Epidermal melanocyte (primary cell): ENCODE results near the gene FADS3.

ENCODE experiments used
- DNase-seq: peaks from one replicate; pipeline ENCODE4 v3.0.0; 2011; ENCODE audit warnings: low spot score; ENCODE audit not compliant: insufficient read length

Gene FADS3

DNA sequence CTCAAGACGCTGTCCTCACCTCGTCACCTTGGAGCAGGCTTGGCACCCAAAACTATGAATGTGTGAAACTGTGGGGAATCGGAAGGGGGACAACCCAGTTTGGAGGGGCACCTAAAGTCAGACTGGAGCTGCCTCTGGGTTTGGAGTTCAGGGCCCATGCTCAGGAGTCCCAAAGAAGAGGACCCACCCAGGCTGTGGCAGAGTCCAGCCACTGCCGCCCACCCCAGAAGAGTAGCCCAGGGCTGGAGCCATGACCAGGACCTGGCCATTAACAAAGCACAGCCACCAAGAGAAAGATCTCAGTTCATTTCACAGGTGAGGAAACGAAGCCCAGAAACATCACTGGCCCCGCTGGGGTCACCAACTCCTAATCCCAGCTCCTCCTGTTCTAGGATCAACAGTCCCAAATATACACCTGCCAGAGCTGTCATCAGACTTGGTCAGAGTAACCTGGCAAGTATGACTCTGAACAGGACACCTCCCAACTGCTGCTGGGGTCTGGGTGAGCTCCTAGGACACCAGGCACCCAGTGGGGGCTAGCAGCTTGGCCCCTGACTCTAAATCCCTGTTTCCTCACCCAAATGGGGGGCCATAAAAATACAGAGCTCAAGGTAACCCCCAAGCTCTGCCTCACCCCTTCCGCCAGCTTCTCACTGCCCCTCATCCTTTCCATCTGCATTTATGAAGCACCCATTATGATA, 23.3 kb upstream of the FADS3 start:
- DNase-seq, result peak; percentile 11

DNA sequence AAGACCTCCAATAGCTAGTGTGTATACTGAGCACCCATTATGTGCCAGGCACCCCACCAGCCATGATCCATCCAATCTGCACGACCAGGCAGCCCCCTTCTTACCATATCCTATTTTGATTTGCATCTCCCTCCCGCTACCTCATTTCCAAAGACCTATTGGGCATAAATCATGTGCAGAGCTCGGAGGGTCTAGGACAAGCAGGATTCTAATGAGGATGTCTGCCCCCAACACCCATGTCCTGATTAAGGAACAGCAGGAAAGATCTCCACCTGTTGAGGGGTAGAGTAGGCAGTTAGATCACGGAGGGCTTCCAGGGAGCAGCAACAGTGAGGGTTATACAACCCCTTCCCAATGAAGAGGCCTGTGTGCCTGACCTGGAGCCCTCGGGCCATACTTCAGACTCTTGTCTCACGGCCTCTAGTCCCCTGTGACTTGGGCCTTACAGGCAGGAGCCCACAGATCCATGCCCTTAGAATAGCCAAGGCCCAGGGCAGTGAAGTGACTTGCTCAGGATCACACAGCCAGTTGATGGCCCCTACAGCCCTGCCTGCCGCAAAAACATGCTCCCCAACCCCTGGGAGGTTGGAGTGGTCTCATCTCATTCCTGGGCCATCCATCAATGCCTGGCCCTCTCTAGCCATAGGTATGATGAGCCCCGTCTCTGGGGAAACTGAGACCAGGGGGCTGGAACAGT, 22.5 kb upstream of the FADS3 start:
- no peak for DNase-seq

DNA sequence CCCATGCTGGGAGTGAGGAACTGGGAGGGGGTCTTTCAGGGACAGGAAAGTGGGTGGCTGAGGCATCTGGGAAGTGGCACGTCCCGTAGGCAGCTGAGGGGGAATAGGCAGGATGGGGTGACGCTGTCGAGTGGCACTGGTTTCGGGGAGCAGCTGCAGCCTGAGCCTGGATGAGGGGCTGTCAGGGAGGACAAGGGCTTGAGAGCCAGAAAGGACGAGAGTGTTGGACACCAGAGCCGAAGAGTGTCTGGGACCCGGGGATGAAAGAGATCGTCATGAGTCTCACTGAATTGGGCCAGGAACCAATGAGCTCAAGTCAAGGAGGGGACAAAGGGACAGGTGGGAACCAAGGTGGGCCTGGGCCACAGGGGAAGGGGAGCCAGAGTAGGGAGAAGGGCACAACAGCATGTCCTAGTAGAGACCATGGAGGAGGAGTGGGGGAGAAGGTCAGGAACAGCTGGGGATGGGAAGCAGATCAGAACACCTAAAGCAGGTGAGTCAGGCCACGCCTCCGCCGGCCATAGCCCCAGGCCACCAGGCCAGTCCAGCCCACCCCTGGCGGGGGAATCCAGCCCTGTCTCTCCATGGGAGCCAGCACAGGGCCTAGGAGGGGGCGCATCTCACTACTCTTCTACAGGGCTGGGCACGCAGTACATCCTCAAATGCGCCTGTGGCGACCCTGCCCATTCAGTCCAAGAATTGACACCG, 21.8 kb upstream of the FADS3 start:
- no peak for DNase-seq

DNA sequence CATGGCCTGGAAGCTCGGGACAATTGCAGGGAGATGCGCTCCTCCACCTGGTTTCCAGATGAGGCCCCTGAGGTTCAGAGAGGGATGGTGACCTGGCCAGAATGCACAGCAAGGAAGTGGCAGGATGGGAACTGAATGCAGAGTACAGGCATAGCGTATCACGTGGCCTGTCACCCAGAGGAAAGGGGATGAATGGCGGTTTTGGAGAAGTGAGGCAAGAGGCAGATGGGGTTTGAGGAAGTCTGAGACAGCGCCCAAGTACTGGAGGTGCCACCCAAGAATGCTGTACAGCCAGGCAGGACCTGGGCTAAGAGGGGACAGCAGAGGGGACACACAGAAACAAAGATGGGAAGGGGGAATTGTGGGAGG, 21.2 kb upstream of the FADS3 start:
- peak; percentile 10 for DNase-seq

DNA sequence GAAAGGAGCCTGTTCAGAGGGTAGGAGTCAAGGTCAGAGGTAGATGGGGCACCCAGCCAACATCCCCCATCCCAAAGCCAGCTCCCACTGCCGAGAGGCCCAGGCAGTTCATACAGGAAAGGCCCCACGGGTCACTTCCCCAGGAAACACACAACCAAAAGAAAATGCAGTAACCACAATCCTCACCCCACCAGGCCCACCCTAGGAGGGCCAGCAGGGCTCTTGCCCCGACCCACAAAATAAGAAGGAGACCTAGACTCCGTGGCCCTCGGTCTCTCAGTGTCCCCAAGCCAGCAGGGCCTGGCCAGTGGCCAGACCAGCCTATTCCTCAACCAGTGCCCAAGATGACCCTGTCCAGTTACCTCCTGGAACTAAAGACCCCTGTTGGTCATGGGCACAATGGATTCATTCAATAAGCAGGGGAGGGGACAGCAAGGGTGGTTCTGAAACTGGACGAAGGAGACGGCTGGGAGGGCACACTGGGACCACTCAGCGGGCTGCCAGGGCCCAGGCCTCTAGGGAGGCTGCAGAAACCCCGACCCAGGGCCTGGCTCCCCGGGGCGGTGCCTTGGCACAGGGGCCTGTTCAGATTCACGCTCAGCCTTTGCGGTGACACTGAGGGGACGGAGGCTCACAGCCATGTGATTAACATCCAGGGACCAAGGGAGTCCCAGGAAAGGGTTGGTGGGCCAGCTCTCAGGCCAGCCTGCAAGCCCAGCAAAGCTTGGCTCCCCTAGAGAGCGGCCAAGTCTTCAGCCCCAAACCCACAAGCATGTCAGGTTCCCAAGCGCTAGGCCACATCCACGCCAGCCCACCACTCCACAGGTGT, 20.6 kb upstream of the FADS3 start:
- DNase-seq, result peak; percentile 14

DNA sequence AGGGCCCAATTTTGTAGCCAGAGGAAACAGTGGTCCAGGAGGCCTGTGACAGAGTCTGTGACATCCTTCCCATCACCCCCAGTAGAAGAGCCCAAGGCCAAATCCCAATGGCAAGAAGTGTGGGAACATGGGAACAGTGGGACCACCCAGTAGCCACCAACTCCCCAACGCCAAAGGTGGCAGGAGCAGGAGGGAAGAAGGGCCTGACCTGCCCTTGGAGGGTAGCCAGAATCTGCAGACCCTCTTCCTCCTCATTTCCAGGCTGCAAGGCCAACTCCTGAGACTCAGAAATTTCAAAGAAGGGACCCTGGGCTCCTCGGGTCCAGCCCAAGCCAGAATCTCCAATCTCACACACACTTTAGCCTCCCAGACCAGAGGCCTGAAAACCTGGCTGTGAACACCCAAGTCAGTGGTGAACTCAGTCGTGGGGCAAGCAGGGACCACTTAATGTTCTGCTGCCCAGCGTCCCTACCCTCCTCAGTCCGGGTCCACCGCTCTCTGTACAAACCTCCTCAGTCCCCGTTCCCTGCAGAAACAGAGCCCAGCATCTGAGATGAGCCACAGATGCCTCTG, 19.9 kb upstream of the FADS3 start:
- no peak for DNase-seq

DNA sequence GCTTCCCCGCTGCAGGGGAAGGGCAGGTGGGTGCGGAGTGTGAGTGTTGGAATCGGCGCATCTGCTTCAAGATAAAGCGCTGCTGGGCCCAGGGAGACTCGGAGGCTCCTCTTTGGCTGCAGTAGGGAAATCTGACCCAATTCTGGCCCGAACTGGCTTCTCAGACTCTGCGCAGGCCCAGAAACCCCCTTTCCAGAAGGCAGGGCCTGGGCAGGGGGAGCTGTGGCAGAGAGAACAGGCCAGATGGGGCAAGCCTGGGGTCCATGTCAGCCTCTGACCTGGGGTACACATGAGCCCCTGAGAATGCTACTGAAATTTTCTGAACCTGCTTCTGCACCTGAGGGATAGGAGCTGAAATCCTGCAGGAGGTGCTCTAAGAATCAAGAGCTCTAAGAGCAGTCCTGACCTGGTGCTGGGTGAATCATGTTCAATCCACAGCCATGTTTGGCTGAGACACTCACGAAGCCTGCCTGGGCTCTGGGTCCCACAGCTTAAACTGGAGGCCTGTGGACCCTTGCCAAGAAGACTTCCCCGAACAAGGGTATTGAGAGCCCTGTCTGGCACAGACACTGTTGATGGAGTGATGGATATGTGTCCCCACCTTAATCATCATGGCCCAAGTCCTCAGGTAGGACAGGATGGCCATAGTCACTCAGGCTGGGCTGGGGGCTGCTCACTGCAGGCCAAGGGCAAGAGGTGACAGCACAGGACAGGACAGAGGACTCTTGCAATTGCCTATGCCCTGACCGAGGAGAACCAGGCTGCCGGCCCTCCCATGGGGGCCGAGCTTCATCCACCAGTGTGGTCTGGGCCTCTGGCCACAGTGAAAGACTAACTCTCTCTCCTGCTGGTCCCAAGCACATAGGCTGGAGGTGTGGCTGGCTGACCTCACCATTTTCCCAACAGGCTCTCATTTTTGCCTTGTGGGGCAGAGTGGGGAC, 19.1 kb upstream of the FADS3 start:
- DNase-seq, result no peak

DNA sequence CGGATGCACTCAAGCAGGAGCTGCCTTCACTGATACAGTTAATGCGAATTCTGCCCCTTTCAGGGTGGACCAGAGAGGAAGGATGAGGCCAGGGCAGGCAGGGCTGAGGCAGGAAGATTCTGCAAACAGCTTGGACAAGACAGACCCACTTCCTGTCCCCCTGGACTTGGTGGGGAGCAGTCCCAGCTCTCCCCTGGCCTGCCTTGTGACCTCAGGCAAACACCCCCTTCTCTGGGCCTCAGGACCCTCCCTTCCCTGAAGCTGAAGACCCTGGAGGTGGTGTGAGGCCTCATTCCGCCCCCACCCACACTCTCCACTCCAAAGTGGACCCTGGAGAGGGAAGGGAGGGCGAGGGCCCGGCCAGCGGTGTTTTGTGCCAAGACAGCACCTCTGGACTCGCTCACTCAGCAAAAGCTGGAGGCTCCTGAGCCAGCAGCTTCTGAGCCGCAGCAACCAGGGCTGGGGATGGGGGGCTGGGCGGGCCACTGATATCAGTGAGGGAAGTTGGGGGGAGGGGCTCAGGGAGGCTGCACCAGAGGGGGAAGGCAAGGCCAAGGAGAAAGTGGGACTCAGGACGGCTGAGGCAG, 17.5 kb upstream of the FADS3 start:
- no peak for DNase-seq

DNA sequence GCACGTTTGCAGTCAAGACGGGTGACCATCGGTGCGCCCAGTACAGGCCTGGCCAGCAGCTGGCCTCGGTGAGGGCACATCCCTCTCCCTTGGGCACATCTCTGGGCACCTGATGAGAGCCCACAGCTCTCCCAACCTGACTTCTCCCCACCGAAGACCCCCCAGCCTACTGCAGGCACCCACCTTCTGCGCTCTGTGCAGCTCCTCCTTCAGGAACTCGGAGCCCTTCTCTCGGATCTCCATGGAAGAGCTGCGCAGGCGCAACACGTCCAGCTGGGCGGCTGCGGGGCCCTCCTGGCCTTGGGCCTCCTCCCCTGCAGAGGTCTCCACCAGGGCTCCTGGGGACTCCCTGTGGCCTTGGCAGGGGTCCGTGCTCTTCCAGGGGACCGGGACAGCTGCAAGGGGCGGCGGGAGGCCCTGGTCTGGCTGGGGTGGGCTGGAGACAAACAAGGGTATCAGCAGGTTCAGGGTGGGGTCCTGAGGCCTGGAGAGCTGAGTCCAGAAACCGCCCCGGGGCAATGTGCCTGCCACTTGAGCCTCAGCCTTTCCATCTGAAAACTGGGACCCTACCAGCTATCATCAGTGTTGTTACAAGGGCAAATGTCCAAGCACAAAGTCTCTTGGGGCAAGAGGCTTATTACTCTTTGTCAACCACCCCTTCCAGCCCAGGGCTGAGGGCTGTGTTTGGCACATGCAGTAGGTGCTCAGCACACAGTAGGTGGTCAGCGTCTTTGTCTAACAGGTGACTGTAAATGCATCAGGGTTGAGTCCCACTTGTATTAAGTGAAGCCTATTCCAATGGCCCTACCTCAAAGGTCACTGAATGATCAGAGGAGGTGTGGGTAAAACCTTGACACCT, 16.8 kb upstream of the FADS3 start:
- no peak for DNase-seq

DNA sequence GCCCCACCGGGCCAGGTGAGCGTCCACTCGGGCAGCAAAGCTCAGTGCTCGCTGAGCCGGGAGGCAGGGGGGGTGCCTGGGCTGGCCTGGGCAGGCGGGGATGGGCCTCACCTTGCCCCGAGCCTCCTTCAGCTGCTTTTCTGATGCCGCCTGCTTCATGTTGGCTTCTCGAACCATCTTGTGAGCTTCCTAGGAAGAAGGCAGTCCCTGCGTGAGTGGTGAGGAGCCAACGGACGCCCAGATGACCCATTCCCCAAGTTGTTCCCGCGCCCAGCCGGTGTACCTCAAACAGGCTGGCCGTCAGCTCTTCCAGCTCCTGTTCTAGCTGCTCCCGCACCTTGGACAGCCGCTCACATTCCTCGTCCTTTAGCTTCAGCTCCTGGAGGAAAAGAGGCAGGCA, 15.9 kb upstream of the FADS3 start:
- DNase-seq, result no peak

DNA sequence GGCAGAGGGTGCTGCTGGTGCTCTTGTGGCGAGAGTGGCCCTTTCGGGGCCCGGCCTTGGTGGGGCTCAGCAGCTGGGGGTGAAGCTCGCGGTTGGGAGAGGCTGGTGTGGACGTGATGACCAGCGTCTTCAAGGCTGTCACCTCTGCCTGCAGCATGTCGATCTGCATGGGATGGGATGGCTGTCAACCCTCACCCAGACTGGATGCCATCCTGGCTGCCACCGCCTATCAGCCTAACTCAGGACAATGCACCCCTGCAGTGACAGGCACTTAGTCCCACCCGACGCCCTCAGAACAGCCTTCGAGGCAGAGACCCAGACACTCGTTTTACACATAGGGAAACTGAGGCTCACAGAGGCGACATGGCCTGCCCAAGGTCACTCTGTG, 15.2 kb upstream of the FADS3 start:
- no peak for DNase-seq

DNA sequence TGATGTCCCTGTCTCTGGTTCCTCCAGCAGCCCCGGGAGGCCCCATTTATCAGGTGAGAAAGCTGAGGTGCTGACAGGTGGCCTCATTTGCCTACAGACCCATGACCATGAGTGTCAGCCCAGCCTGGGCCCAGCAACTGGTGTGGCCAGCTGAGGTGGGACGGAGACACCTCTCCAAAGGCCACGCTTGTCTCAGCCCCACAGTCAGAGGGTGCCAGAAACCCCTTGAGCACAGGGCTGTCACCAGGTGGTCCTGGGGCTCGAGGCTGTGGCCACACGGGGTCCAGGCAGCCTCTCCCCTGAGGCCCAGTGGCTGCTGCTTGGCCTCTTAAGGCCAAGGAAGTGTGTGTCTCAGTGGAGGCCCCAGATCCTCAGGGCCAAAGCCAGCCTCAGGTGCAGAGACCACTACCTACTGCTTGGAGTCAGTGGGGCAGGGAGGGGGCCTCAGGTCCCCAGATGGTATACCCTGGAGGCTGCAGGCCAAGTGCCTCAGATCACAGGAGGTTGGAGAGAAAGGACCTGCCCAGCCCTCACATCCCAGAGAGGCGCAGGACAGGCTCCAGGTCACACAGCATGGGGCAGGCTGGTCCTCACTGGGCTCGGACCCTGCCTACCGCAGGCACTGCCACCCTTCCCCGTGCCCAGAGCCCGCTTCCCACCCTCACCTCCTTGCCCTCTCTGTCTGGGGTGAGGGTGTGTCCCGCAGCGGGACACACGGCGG, 14.6 kb upstream of the FADS3 start:
- DNase-seq, result no peak

DNA sequence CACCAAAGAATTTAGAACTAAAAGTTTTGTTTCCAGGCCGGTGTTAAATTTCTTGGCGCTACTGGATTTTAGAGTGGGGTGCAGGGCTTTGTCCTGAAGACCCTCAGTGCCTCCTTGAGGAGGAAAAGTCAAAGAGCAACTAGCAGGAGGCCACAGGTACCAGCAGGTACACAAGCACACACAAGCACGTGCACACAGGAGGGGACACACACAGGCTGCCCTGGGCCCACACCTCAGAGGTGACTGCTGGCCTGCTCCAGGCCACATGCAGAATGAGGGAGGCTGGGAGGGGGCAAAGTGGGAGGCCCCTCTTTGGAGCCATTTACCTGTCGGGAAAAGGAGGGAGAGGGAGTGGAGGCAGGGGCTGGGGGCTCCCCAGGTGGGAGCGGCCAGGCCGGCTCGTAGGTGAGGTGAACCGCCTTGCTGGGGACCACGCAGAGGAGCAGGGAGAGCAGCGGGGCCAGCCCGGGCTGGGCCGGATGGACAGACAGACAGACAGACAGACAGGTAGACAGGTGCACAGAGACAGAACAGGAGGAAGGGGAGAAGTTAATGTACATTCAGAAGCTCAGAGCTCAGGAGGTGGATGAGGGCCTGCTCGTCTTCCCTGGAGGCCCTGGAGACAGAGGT, 13.8 kb upstream of the FADS3 start:
- no peak for DNase-seq

DNA sequence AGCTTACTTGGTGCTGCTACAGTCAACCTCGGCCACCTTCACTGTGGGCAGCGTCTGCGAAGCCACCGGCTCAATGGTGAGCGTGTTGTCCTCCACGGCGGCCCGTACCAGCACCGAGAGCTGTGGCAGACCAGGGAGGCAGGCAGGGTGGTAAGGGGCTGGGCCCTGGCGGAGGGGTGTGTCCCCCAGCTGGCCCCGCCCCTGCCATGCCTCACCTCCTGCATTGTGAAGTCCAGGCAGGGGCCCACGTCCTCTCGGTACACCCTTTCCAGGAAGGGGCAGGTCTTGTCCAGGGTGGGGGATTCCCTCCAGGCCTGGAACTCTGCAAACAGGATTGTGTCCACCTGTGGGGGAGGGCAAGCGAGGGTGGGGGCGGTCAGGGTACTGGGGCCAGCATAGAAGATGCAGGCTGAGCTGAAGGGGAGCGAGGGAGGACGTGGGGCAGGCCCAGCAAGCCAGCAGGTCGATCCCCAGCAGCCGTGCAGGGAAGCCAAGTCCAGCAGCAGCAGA, 13.2 kb upstream of the FADS3 start:
- no peak for DNase-seq

DNA sequence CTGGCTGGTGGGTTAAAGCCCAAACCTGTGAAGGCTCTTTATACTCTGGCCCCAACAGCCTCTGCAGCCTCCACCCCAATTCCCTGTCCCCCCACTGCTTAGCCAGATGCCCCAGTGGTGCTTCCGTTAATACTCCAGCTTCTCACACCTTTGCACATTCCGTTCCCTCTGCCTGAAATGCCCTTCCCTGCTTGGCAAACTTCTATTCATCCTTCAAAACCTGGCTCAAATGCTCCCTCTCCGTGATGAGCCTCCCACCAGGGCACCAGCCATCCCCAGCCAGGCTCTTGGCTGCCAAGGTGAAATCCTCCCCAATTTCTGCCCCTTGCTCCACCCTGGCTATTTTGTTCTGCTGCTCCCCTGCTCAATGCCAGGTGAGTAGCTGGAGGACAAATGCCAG, 12.5 kb upstream of the FADS3 start:
- DNase-seq, result no peak

DNA sequence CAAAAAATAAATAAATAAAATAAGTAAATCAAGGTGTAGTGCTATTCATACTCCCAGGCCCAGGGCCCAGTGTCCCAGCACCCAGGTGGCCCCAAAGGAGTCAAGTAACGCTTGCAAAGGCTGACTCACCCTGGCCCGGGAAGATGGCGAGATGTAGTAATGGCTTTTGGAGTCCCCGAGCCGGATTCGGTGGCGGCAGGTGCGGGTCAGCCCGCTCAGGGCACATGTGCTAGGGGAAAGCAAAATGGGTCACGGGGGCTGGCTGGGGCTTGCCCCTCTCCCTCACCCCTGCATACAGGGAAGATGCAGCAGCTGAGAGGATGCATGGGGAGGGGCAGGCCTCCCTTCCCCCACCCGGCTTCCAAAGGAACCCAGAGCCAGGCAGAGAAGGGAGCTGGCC, 11.0 kb upstream of the FADS3 start:
- DNase-seq, result no peak

DNA sequence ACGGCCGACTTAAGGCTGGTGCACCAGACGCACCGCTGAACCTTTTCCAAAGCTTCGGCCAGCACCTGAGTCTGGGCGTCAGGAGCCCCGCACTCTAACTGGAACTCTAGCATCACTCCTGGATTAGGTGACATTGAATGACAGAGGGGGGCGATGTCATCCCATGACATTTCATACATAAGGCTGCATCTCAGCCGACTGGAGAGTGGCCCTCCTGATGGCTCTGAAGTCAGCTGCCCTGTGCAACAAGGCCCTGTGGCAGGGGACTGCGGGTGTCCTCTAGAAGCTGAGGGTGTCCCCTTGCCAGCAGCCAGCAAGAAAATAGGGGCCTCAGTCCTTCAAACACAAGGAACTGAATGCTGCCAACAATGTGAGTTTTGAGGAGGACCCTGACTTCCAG, 10.1 kb upstream of the FADS3 start:
- no peak for DNase-seq

DNA sequence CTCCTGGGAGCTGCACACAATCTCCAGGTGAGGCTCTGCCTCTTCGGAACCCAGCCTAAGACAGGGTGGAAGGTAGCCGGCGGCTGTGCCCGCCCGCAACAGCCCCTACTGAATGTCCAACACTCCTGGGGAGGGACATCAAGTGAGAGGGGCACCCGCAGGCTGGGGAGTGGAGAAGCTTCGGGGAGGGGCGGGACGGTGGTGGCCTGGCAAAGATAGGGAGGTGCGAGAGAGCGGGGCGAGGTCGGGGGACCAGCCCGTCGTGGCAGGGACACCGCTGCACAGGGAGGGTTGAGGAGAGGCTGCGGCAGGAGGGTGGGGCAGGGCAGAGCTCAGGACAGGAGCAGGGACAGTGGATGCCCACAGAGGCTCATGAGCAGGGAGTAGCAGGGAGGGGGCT, 8.9 kb upstream of the FADS3 start:
- no peak for DNase-seq
